SHP77 treated with DMSO at 0.1 percent for 48 hours (cell line): ENCODE data around the gene LETM1.

Source experiments
- DNase-seq: peaks from one replicate; lab custom pipeline; 2025; lab: John Stamatoyannopoulos, UW

Gene LETM1

GRCh38 chr4:1777822-1778641 lies 77.9 kb downstream of the LETM1 start:
- no peak for DNase-seq

- DNase-seq = no peak
Observed at GRCh38 chr4:1776521-1777161, 79.3 kb downstream of the LETM1 start.

- no peak for DNase-seq
Observed at GRCh38 chr4:1775731-1776500, 80.0 kb downstream of the LETM1 start.

GRCh38 chr4:1773754-1774153 lies 82.2 kb downstream of the LETM1 start:
- no peak for DNase-seq

- no peak for DNase-seq
Observed at GRCh38 chr4:1772853-1773538, 83.0 kb downstream of the LETM1 start.

GRCh38 chr4:1771555-1772305 lies 84.2 kb downstream of the LETM1 start:
- DNase-seq = no peak

GRCh38 chr4:1770791-1771231 lies 85.1 kb downstream of the LETM1 start:
- no peak for DNase-seq

- no peak for DNase-seq
Observed at GRCh38 chr4:1770245-1770644, 85.7 kb downstream of the LETM1 start.

- DNase-seq = no peak
Observed at GRCh38 chr4:1769692-1770091, 86.3 kb downstream of the LETM1 start.

GRCh38 chr4:1768367-1769034 lies 87.5 kb downstream of the LETM1 start:
- DNase-seq = no peak

GRCh38 chr4:1767770-1768366 lies 88.1 kb downstream of the LETM1 start:
- no peak for DNase-seq

- no peak for DNase-seq
Observed at GRCh38 chr4:1767061-1767769, 88.7 kb downstream of the LETM1 start.

- DNase-seq = no peak
Observed at GRCh38 chr4:1766106-1767060, 89.6 kb downstream of the LETM1 start.

- no peak for DNase-seq
Observed at GRCh38 chr4:1765409-1766072, 90.4 kb downstream of the LETM1 start.

- DNase-seq = no peak
Observed at GRCh38 chr4:1764670-1765069, 91.3 kb downstream of the LETM1 start.

GRCh38 chr4:1763550-1764080 lies 92.3 kb downstream of the LETM1 start:
- DNase-seq = no peak

GRCh38 chr4:1763070-1763549 lies 92.8 kb downstream of the LETM1 start:
- DNase-seq = no peak
